ENCODE results near the gene CFAP91. TPM values are rescaled to one million over a fixed set of nuclear protein-coding genes. Genes with fewer than 3 reads are reported as not detected.

CFAP91 gene
- total and polyA plus RNA-seq, 7 donors: 0.09 to 0.88 (median 0.54) TPM; not detected in 1

DNA sequence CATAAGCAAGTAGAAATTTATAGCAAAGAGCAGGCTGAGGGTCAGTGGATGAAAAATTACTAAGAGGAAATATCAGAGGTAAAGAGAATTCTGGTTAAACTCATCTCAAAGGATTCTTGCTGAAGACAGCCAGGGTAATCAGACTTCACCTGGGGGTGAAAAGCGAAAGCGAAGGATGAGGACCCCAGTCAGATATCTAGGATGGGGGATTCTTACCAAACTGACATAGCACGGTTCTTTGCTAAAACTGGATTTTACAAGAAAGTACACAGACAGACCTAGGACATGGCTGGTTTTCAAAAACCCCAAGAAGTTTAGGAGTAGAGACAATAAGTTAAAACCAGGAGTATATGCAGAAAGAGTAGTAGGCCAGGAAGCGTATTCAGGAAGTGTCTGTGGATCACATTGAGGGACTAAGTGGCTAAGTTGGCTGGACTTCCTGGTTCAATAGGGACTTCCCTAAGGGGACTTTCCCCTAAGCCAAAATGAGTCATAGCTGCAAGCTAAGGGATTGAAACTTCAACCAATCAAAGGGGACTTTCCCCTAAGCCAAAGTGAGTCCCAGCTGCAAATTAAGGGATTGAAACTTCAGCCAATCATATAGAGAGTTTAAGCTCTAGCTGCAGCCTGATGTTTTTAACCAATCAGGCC lies 2.4 kb upstream of the CFAP91 start:
- ATAC-seq: no peak
- DNase-seq: no peak
- Histone ChIP-seq H3K27me3 (ENCODE audit: insufficient read depth in 3 of 3, low read length in 2 of 3) (no peaks in the 10 kb centered on the region), H3K9me3 (no peaks in the 10 kb centered on the region), H3K4me3 (no peak overlapping the region), H3K4me1 (peaks cover 12% of the 10 kb centered on the region), H3K36me3 (ENCODE audit: insufficient read depth in 1 of 2, low read depth in 1 of 2) (no peaks in the 10 kb centered on the region), H3K27ac (no peak overlapping the region)
- intact Hi-C loops (cut with DNase I): no loop called here
- TF ChIP-seq CTCF (IDR thresholded peaks at IDR 0.05): no peak
- 85 to 86% (median 85%) methylated on average over 4 of the region's 4 CpGs for WGBS, 3 donors

- 87 to 91% (median 90%) methylated on average over 22 of the region's 22 CpGs for WGBS, 3 donors
- H3K27me3 ChIP-seq (ENCODE audit: insufficient read depth in 3 of 3, low read length in 2 of 3): no peaks in the 10 kb centered on the region
- H3K4me3 ChIP-seq: no peak overlapping the region
- ATAC-seq: no peak
- TF ChIP-seq CTCF (IDR thresholded peaks at IDR 0.05): no peak
- H3K9me3 ChIP-seq: no peaks in the 10 kb centered on the region
- no peaks in the 10 kb centered on the region for H3K36me3 ChIP-seq (ENCODE audit: insufficient read depth in 1 of 2, low read depth in 1 of 2)
- intact Hi-C loops (cut with DNase I): no loop called here
- no peak for DNase-seq
- peaks cover 12% of the 10 kb centered on the region for H3K4me1 ChIP-seq
- no peak overlapping the region for H3K27ac ChIP-seq
Observed at GRCh38 chr3:119700920-119701734, 1.7 kb upstream of the CFAP91 start.

- no peak for ATAC-seq
- no peaks in the 10 kb centered on the region for H3K27me3 ChIP-seq (ENCODE audit: insufficient read depth in 3 of 3, low read length in 2 of 3)
- H3K4me3 ChIP-seq: peak overlapping the region; percentile 68
- no peak for TF ChIP-seq CTCF (IDR thresholded peaks at IDR 0.05)
- no peak overlapping the region for H3K27ac ChIP-seq
- H3K36me3 ChIP-seq (ENCODE audit: insufficient read depth in 1 of 2, low read depth in 1 of 2): no peaks in the 10 kb centered on the region
- H3K4me1 ChIP-seq: peaks cover 12% of the 10 kb centered on the region
- intact Hi-C loops (cut with DNase I): no loop called here
- 58 to 70% (median 65%) methylated on average over 8 of the region's 8 CpGs for whole genome bisulfite sequencing, 3 donors
- no peak for DNase-seq
- H3K9me3 ChIP-seq: no peaks in the 10 kb centered on the region
Observed at GRCh38 chr3:119703820-119704531, 1.2 kb downstream of the CFAP91 start.

GRCh38 chr3:119715105-119715504 lies 12.3 kb downstream of the CFAP91 start:
- Histone ChIP-seq H3K27ac (no peak overlapping the region), H3K36me3 (ENCODE audit: insufficient read depth in 1 of 2, low read depth in 1 of 2) (no peaks in the 10 kb centered on the region), H3K4me1 (no peaks in the 10 kb centered on the region), H3K4me3 (no peak overlapping the region), H3K27me3 (ENCODE audit: insufficient read depth in 3 of 3, low read length in 2 of 3) (no peaks in the 10 kb centered on the region), H3K9me3 (no peaks in the 10 kb centered on the region)
- 91 to 96% (median 95%) methylated on average over 2 of the region's 2 CpGs for WGBS, 3 donors
- no peak for DNase-seq
- no peak for ATAC-seq
- intact Hi-C loops (cut with DNase I): no loop called here
- no peak for TF ChIP-seq CTCF (IDR thresholded peaks at IDR 0.05)

Data from psoas muscle (tissue), 8 donors.